T-cell (primary cell): Measurements from ENCODE around the gene ENDOG. TPM values are rescaled to one million over a fixed set of nuclear protein-coding genes. Genes with fewer than 3 reads are reported as not detected.
"Not testable (repeated sequence)": the region's sequence is repeated elsewhere in the genome, so short reads cannot be mapped to it uniquely, and the experiment has no call there.

Experiments
- ATAC-seq, 4 experiments: fragments of 200-7000 bp in 3 of 4; fragments of 150-1000 bp in 1 of 4; cut with Tn5 transposase; replicated peaks in 1 of 4; 1 replicate in 3 of 4; 2 replicates in 1 of 4; pipeline ENCODE4 v1.10.0; 2021; ENCODE audit warnings: moderate library complexity in 3 of 4, mild to moderate bottlenecking in 2 of 4, moderate number of reproducible peaks in 1 of 4
- CTCF ChIA-PET, 2 donors: fragments of 300-600 bp; sonication (Branson Sonifier 250); formaldehyde crosslinking; loops; one replicate each; lab custom pipeline; 2022; ENCODE audit warnings: antibody characterized with exemption in 2 of 2; lab: Charles Lee
- POLR2A ChIA-PET, 2 donors: fragments of 300-600 bp; sonication (Branson Sonifier 250); formaldehyde crosslinking; loops; one replicate each; lab custom pipeline; 2022; ENCODE audit warnings: antibody characterized with exemption in 2 of 2; lab: Charles Lee
- DNase-seq, 35 experiments: peaks; one replicate each; pipeline versions ENCODE4 v3.0.0 to v3.0.0-alpha.2; 2013 to 2023
- H3K27ac ChIP-seq: one replicate; pipeline ENCODE4 v1.5.1; 2013; ENCODE audit warnings: low read length
- H3K27me3 ChIP-seq, 2 experiments: replicated peaks in 1 of 2; 1 replicate in 1 of 2; 2 replicates in 1 of 2; pipeline versions ENCODE4 v1.6.1 to v1.7.0; 2013; ENCODE audit warnings: low read length in 1 of 2, mixed read lengths in 1 of 2; ENCODE audit not compliant: control insufficient read depth in 2 of 2, insufficient read depth in 2 of 2; ENCODE audit errors: extremely low read depth in 1 of 2
- H3K36me3 ChIP-seq, 2 donors: 1 replicate in 1 of 2; 2 replicates in 1 of 2; pipeline versions ENCODE4 v1.6.1 to v1.7.0; 2013; ENCODE audit warnings: low read length in 1 of 2; ENCODE audit not compliant: control insufficient read depth in 2 of 2, insufficient read depth in 1 of 2; ENCODE audit errors: extremely low read depth in 1 of 2
- H3K4me1 ChIP-seq, 2 experiments: 1 replicate in 1 of 2; 2 replicates in 1 of 2; pipeline versions ENCODE4 v1.6.1 to v1.7.0; 2013; ENCODE audit warnings: low read length in 2 of 2, mixed read lengths in 1 of 2; ENCODE audit not compliant: insufficient read depth in 2 of 2, control insufficient read depth in 1 of 2; ENCODE audit errors: extremely low read depth in 1 of 2
- H3K4me3 ChIP-seq, 2 donors: 1 replicate in 1 of 2; 2 replicates in 1 of 2; pipeline versions ENCODE4 v1.5.1 to v1.7.0; 2013; ENCODE audit warnings: mild to moderate bottlenecking in 2 of 2, low read length in 1 of 2, moderate library complexity in 1 of 2; ENCODE audit not compliant: control insufficient read depth in 1 of 2; ENCODE audit errors: extremely low read depth in 1 of 2
- H3K9me3 ChIP-seq: 2 replicates; pipeline ENCODE4 v1.7.0; 2013
- H3K27ac Mint-ChIP-seq, 2 donors: one replicate each; pipeline ENCODE4 v1.8.0; 2020 to 2021; ENCODE audit warnings: mild to moderate bottlenecking in 2 of 2, mixed read lengths in 2 of 2
- H3K27me3 Mint-ChIP-seq, 2 donors: one replicate each; pipeline ENCODE4 v1.8.0; 2021 to 2022; ENCODE audit warnings: mixed read lengths in 2 of 2
- H3K36me3 Mint-ChIP-seq: one replicate; pipeline ENCODE4 v1.8.0; 2021; ENCODE audit warnings: mixed read lengths
- H3K4me1 Mint-ChIP-seq, 3 donors: one replicate each; pipeline ENCODE4 v1.8.0; 2020 to 2022; ENCODE audit warnings: mixed read lengths in 3 of 3, mild to moderate bottlenecking in 1 of 3
- H3K4me3 Mint-ChIP-seq, 3 donors: one replicate each; pipeline ENCODE4 v1.8.0; 2020 to 2022; ENCODE audit warnings: mild to moderate bottlenecking in 3 of 3, mixed read lengths in 3 of 3, moderate library complexity in 3 of 3
- H3K9me3 Mint-ChIP-seq, 3 donors: one replicate each; pipeline ENCODE4 v1.8.0; 2020 to 2022; ENCODE audit warnings: mixed read lengths in 3 of 3
- WGBS: methylation state at CpG from one replicate; pipeline ENCODE4 v1.1.5; 2013; ENCODE audit warnings: missing lambda C conversion rate; ENCODE audit not compliant: insufficient coverage; 5-methylcytosine and 5-hydroxymethylcytosine counted together
- total RNA-seq, 35 experiments: library from RNA in 6 of 35; stranded (reverse) in 6 of 35; fragments of 120-200 nt in 1 of 35; gene quantifications; one replicate each; pipeline versions ENCODE4 v1.2.1 to v1.2.4 and lab custom pipeline; 2013 to 2026

ENDOG gene
- total RNA-seq, 5 donors from 2014 or later (not counting 1 experiment from before 2014, with no cell fraction given): 11.3 to 31.1 (median 25.1) TPM

- ATAC-seq, H3K4me1 ChIP-seq, H3K27ac Mint-ChIP-seq, H3K27ac ChIP-seq, H3K36me3 ChIP-seq, H3K27me3 Mint-ChIP-seq, DNase-seq, H3K4me3 ChIP-seq, H3K4me3 Mint-ChIP-seq, H3K9me3 ChIP-seq, H3K4me1 Mint-ChIP-seq, CTCF ChIA-PET, POLR2A ChIA-PET, H3K27me3 ChIP-seq: not testable (repeated sequence)
- peaks cover 26% of the 10 kb centered on the region for H3K36me3 Mint-ChIP-seq
- WGBS: no CpG with 5 or more reads among the region's 10 CpGs
- peaks cover 5 to 17% (median 12%) of the 10 kb centered on the region in 3 donors for H3K9me3 Mint-ChIP-seq
These were observed 32.7 kb downstream of the ENDOG start for GRCh38 chr9:128851024-128851423.

- WGBS: 96% methylated on average over 4 of the region's 10 CpGs
- CTCF ChIA-PET: interaction anchor here in 1 of 2 donors (0.6 kb wide), 1 partner anchor 42 kb away, joined by 3 read pairs; no protein-coding TSS in a partner anchor
- peak in 4 of 35 experiments; percentile 6 to 36 (median 16) for DNase-seq
- H3K4me1 ChIP-seq, H3K27ac Mint-ChIP-seq, H3K27me3 Mint-ChIP-seq, H3K9me3 ChIP-seq, POLR2A ChIA-PET, H3K27ac ChIP-seq, H3K4me1 Mint-ChIP-seq, H3K27me3 ChIP-seq, ATAC-seq, H3K4me3 Mint-ChIP-seq, H3K36me3 ChIP-seq, H3K4me3 ChIP-seq: not testable (repeated sequence)
- Mint-ChIP-seq H3K36me3 (peaks cover 26% of the 10 kb centered on the region), H3K9me3 (peaks cover 5 to 17% (median 12%) of the 10 kb centered on the region in 3 donors)
These were observed 33.7 kb downstream of the ENDOG start for GRCh38 chr9:128851779-128852600.

GRCh38 chr9:128852646-128853045 is 34.3 kb downstream of the ENDOG start:
- H3K4me3 ChIP-seq, H3K27ac Mint-ChIP-seq, DNase-seq, H3K27ac ChIP-seq, POLR2A ChIA-PET, H3K4me1 Mint-ChIP-seq, H3K4me3 Mint-ChIP-seq, H3K27me3 Mint-ChIP-seq, ATAC-seq, H3K27me3 ChIP-seq, H3K4me1 ChIP-seq, H3K9me3 ChIP-seq, H3K36me3 ChIP-seq: not testable (repeated sequence)
- Mint-ChIP-seq H3K36me3 (peaks cover 25% of the 10 kb centered on the region), H3K9me3 (peaks cover 5 to 17% (median 12%) of the 10 kb centered on the region in 3 donors)
- CTCF ChIA-PET: interaction anchor here in 1 of 2 donors (0.6 kb wide), 1 partner anchor 41 kb away, joined by 3 read pairs; no protein-coding TSS in a partner anchor
- WGBS: no CpG with 5 or more reads among the region's 2 CpGs

- ATAC-seq, H3K9me3 ChIP-seq, POLR2A ChIA-PET, H3K36me3 ChIP-seq, H3K4me1 Mint-ChIP-seq, H3K27ac Mint-ChIP-seq, H3K27me3 ChIP-seq, DNase-seq, H3K27ac ChIP-seq, H3K4me3 Mint-ChIP-seq, H3K4me1 ChIP-seq, H3K4me3 ChIP-seq, H3K27me3 Mint-ChIP-seq: not testable (repeated sequence)
- peaks cover 5 to 17% (median 12%) of the 10 kb centered on the region in 3 donors for H3K9me3 Mint-ChIP-seq
- H3K36me3 Mint-ChIP-seq: peaks cover 17% of the 10 kb centered on the region
- CTCF ChIA-PET: interaction anchor here in 1 of 2 donors (0.7 kb wide), 1 partner anchor 307 kb away, joined by 4 read pairs; no protein-coding TSS in a partner anchor
- 100% methylated on average over 1 of the region's 6 CpGs for WGBS
These were observed 36.2 kb downstream of the ENDOG start for GRCh38 chr9:128854454-128854853.

GRCh38 chr9:128858476-128858875 is 40.2 kb downstream of the ENDOG start:
- H3K4me3 Mint-ChIP-seq, H3K27me3 Mint-ChIP-seq, H3K9me3 ChIP-seq, H3K4me1 ChIP-seq, POLR2A ChIA-PET, H3K27ac ChIP-seq, H3K4me3 ChIP-seq, H3K27me3 ChIP-seq, DNase-seq, H3K36me3 ChIP-seq, H3K27ac Mint-ChIP-seq, ATAC-seq, H3K4me1 Mint-ChIP-seq, H3K9me3 Mint-ChIP-seq, H3K36me3 Mint-ChIP-seq: not testable (repeated sequence)
- 100% methylated on average over 2 of the region's 7 CpGs for WGBS
- CTCF ChIA-PET: interaction anchor here in 1 of 2 donors (0.7 kb wide), 2 partner anchors 10 to 76 kb away, joined by 6 to 8 read pairs; no protein-coding TSS in a partner anchor

GRCh38 chr9:128860937-128861336 is 42.6 kb downstream of the ENDOG start:
- ChIA-PET CTCF (interaction anchor here (1.7 to 3.2 kb wide), 2 partner anchors 67 kb away, joined by 9 to 18 read pairs; no protein-coding TSS in a partner anchor), POLR2A (no interaction called here)
- WGBS: no CpG with 5 or more reads among the region's 5 CpGs
- H3K4me3 ChIP-seq: no peak overlapping the region
- no peak for ATAC-seq
- H3K9me3 ChIP-seq: no peaks in the 10 kb centered on the region
- peaks cover 2 to 6% of the 10 kb centered on the region in 2 experiments for H3K4me1 ChIP-seq
- Mint-ChIP-seq H3K27ac (no peak overlapping the region), H3K27me3 (no peaks in the 10 kb centered on the region), H3K4me1 (peaks cover 4 to 10% (median 6%) of the 10 kb centered on the region in 3 donors), H3K36me3 (no peaks in the 10 kb centered on the region), H3K4me3 (no peak overlapping the region), H3K9me3 (no peaks in the 10 kb centered on the region)
- no peak overlapping the region for H3K27ac ChIP-seq
- no peaks in the 10 kb centered on the region for H3K27me3 ChIP-seq
- no peak for DNase-seq
- no peaks in the 10 kb centered on the region for H3K36me3 ChIP-seq
